Pancreas (tissue), 10 donors: Measurements from ENCODE around the gene SMYD5. TPM values are rescaled to one million over a fixed set of nuclear protein-coding genes. Genes with fewer than 3 reads are reported as not detected.
A peak's percentile ranks its signal among the peaks of the same experiment; 100 is the strongest.

ENCODE experiments used
- ATAC-seq, 4 donors: fragments of 200-7000 bp; cut with Tn5 transposase; one replicate each; pipeline versions ENCODE4 v1.8.0 to v1.9.1; 2020; ENCODE audit warnings: mild to moderate bottlenecking in 4 of 4, moderate library complexity in 4 of 4
- DNase-seq, 6 donors: peaks; one replicate each; pipeline ENCODE4 v3.0.0-alpha.2; 2020
- FAIRE-seq: peaks from 2 replicates; lab custom pipeline; 2012; peaks lifted over from hg19 to GRCh38; lab: Jason Lieb, UNC
- H3K27ac ChIP-seq, 4 donors: fragments of 200-600 bp; sonication (generic); 1 replicate in 3 of 4; 2 replicates in 1 of 4; pipeline versions ENCODE4 v1.5.0 to v1.8.0; 2020
- H3K27me3 ChIP-seq, 4 donors: fragments of 200-600 bp; one replicate each; pipeline ENCODE4 v1.8.0; 2021
- H3K36me3 ChIP-seq, 3 donors: fragments of 200-600 bp; sonication (generic) in 1 of 3; one replicate each; pipeline versions ENCODE4 v1.5.0 to v1.8.0; 2020 to 2021
- H3K4me1 ChIP-seq, 3 donors: fragments of 200-600 bp; one replicate each; pipeline ENCODE4 v1.8.0; 2021
- H3K4me3 ChIP-seq, 4 donors: fragments of 200-600 bp; sonication (generic) in 2 of 4; one replicate each; pipeline versions ENCODE4 v1.5.0 to v1.8.0; 2020 to 2021
- H3K9me3 ChIP-seq, 4 donors: fragments of 200-600 bp; one replicate each; pipeline ENCODE4 v1.8.0; 2021
- WGBS, 2 donors: extraction: QIAGEN DNeasy Blood & Tissue Kit; methylation state at CpG; one replicate each; pipeline ENCODE4 v1.1.7; 2013; 5-methylcytosine and 5-hydroxymethylcytosine counted together
- intact Hi-C, 3 donors: fragments of 100-400 bp; cut with DNase I; formaldehyde crosslinking; loops; one replicate each; pipeline versions ENCODE4 v1.11.1 to v1.14.2; 2022
- polyA plus RNA-seq, 2 donors: library from polyadenylated mRNA; stranded (reverse); fragments of 200-250 nt; gene quantifications; one replicate each; pipeline ENCODE4 v1.2.3, GENCODE V29; 2013
- total RNA-seq, 6 donors: library from RNA; stranded (reverse); fragmentation: NEBNext Ultra II Directional in 4 of 6; extraction: Animal tissue kit (Norgen Biotek cat#: 25700) in 4 of 6; gene quantifications; one replicate each; pipeline versions ENCODE4 v1.2.1 to v1.2.4, GENCODE V29; 2021 to 2023
- TF ChIP-seq, protein P1 (sequence below), 4 donors: fragments of 200-600 bp; sonication (generic) in 3 of 4; IDR thresholded peaks; one replicate each; pipeline versions ENCODE4 v1.5.0 to v1.8.0; 2021; ENCODE audit warnings: antibody characterized with exemption in 4 of 4
- donor health status: healthy with polysubstance abuse.
- donor health status: DM: no; HTN: no; CAD: no; lungs with moderate emphysema.
- donor health status: DM: no; HTN: no; CAD: no.
- donor health status: control.
- donor health status: control.
- donor health status: Bipolar disorder and iron deficiency.
- donor health status: DM: yes; HTN: yes; CAD: no.
- donor health status: DM: no; HTN: no; CAD: no.
- donor health status: DM: no; HTN: no; CAD: no.
- donor health status: DM: yes; HTN: yes; CAD: no.

The SMYD5 gene
- total and polyA plus RNA-seq, 8 donors = 8.7 to 19.6 (median 12.9) TPM

DNA sequence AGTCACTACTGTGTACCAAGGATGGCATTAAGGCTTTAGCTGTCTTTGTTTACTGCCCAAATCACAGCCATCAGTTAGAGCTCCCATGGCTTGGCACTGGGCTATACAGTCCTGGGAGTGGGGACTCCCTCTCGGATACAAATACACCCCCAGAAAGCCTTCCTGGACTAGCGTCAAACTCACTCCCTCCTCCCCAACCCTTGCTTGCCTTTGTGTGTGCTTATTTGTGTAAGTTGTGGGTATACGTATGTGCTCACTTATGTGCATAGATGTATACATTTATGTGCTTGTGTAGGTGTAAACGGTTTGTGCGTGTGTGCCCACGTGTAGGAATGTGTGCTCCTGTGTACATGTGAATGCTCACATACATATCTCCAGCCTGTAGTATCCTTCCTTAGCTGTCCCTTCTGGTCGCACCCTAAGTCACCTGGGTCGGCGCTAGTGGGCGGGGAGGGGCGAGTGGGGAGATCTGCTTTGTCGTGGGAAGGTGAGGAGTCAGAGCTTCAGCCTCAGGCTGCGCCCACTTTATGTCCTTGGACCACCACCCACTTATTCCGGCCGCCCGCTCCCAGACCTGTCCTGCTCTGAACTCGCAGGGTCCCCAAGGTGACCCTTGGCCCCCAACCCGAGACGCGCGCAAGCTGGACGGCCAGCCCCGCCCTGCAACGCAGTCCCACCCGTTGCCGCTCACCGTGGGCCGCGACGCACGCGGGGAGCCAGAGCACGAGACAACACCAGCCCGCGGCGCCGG is 18.5 kb downstream of the SMYD5 start:
- intact Hi-C loops = no loop called here
- peaks cover 0 to 1% (median 0%) of the 10 kb centered on the region in 3 donors for H3K36me3 ChIP-seq
- FAIRE-seq (no peak), DNase-seq (peak in 3 of 6 donors; percentile 32 to 56 (median 40)), ATAC-seq (peak in 1 of 4 donors; percentile 1)
- peak overlapping the region in 2 of 4 donors; percentile 51 to 95 for H3K27ac ChIP-seq
- peak overlapping the region; percentile 86 to 95 (median 94) for H3K4me3 ChIP-seq
- TF ChIP-seq, protein P1, sequence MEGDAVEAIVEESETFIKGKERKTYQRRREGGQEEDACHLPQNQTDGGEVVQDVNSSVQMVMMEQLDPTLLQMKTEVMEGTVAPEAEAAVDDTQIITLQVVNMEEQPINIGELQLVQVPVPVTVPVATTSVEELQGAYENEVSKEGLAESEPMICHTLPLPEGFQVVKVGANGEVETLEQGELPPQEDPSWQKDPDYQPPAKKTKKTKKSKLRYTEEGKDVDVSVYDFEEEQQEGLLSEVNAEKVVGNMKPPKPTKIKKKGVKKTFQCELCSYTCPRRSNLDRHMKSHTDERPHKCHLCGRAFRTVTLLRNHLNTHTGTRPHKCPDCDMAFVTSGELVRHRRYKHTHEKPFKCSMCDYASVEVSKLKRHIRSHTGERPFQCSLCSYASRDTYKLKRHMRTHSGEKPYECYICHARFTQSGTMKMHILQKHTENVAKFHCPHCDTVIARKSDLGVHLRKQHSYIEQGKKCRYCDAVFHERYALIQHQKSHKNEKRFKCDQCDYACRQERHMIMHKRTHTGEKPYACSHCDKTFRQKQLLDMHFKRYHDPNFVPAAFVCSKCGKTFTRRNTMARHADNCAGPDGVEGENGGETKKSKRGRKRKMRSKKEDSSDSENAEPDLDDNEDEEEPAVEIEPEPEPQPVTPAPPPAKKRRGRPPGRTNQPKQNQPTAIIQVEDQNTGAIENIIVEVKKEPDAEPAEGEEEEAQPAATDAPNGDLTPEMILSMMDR (IDR thresholded peaks at IDR 0.05) = no peak
- H3K9me3 ChIP-seq = no peaks in the 10 kb centered on the region
- peaks cover 0 to 11% (median 8%) of the 10 kb centered on the region in 3 donors for H3K4me1 ChIP-seq
- WGBS, 2 donors = 1% methylated on average over 32 to 37 of the region's 37 CpGs
- H3K27me3 ChIP-seq = no peaks in the 10 kb centered on the region

DNA sequence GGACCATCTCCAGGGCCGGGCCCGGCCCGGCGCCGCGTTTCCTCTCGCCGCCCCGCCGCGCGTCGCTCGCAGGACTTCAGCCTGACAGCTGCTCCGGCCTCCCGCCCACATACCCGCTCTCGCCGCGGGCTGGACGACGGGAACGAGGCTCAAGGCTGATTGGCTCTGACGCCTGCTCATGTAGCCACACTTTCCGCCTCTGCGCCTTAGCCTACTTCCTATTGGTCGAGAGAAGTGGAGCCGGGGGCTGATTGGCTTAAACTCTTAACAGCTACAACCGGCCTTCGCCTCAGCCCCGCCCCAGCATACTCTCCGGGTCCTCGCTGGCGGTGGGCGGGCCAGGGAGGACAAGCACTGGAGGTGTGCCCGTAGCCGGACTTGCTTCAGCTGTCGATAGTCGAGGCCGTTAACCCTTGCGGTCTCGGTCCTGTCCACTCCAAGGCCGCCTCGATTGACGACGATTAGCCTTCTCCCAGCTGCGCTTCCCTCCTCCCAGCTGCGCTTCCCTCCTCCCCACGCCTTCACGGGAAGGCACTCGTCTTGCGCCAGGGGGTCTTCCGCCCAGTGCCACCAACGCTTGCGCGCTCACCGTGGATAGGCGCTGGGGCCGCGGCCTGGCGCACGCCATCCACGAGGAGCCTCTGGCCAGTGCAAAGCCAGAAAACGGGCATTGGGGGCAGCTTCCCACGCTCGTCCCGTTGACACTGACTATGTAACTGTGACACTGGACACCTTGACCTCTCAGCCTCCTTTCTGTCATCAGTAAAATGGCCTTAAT is 19.3 kb downstream of the SMYD5 start, which contains the start of gene PRADC1:
PRADC1 (minus strand) TSS at position 86 of the 778 bp plus-strand sequence; CDS start at position 7, 79 bp downstream.
- Histone ChIP-seq H3K4me3 (peak within 1 kb of the TSS; percentile 86 to 95 (median 94)), H3K27me3 (no peaks in the 10 kb centered on the region), H3K27ac (peak within 1 kb of the TSS; percentile 81 to 95 (median 89)), H3K36me3 (no peaks in the 10 kb centered on the region), H3K4me1 (peaks cover 0 to 15% (median 8%) of the 10 kb centered on the region in 3 donors), H3K9me3 (no peaks in the 10 kb centered on the region)
- TF ChIP-seq, protein P1 (IDR thresholded peaks at IDR 0.05) = no peak
- WGBS, 2 donors = 0% methylated on average over 57 to 67 of the region's 67 CpGs
- intact Hi-C loops = no loop called here
- DNase-seq (peak; percentile 96 to 99 (median 99)), ATAC-seq (peak; percentile 90 to 95 (median 90)), FAIRE-seq (peak; percentile 74)

DNA sequence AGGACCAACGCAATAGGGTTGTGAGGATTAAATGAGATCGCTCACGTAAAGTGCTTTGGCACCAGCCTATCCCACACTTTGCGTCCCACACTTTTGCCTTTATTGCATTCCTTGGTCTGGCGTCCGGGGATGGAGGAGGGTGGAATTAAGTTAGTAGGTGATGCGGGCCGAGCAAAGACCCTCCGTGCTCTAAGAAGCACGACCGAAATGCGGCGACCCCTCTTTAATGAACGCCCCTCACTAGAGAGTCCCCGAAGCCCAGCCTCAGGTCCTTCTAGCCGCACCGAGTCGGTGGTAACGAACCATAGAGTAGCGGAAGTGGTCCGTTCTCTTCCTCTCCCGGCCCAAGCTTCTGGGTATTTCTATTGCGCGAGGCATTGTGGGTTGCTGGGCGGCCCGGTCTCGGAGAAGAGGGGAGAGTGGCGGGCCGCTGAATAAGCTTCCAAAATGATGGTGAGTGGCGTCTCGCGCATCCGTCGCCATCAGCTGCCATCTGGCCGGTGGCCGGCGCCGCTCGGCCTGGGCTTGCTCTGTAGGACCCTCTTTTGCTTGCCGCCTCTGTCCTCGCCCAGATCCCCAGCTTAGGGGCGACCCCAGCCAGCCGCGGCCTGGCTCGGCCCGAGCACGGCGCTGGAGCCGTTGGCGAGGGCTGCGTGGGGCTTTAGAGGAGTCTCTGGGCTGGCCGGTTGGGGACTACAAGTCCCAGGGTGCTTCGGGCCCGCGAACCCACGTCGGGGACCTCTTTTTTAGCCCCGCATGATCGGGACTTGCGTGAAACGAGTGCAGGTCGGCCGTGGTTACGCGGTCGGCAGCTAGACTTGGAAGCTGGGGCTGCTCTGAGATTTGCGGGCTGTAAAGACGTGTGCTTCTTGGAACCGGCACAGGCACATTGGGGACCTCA is 20.1 kb downstream of the SMYD5 start, which contains the start of gene CCT7:
CCT7 (plus strand) TSS at position 377 of the 901 bp plus-strand sequence; CDS start at position 448, 71 bp downstream.
- H3K4me3 ChIP-seq = peak within 1 kb of the TSS; percentile 86 to 95 (median 94)
- peak within 1 kb of the TSS; percentile 81 to 95 (median 89) for H3K27ac ChIP-seq
- DNase-seq (peak; percentile 81 to 92 (median 85)), ATAC-seq (peak; percentile 86 to 94 (median 88)), FAIRE-seq (no peak)
- H3K4me1 ChIP-seq = peaks cover 0 to 15% (median 8%) of the 10 kb centered on the region in 3 donors
- intact Hi-C loops = no loop called here
- H3K27me3 ChIP-seq = no peaks in the 10 kb centered on the region
- no peaks in the 10 kb centered on the region for H3K36me3 ChIP-seq
- H3K9me3 ChIP-seq = no peaks in the 10 kb centered on the region
- WGBS, 2 donors = 0% methylated on average over 62 to 69 of the region's 69 CpGs
- TF ChIP-seq, protein P1 (IDR thresholded peaks at IDR 0.05) = no peak

DNA sequence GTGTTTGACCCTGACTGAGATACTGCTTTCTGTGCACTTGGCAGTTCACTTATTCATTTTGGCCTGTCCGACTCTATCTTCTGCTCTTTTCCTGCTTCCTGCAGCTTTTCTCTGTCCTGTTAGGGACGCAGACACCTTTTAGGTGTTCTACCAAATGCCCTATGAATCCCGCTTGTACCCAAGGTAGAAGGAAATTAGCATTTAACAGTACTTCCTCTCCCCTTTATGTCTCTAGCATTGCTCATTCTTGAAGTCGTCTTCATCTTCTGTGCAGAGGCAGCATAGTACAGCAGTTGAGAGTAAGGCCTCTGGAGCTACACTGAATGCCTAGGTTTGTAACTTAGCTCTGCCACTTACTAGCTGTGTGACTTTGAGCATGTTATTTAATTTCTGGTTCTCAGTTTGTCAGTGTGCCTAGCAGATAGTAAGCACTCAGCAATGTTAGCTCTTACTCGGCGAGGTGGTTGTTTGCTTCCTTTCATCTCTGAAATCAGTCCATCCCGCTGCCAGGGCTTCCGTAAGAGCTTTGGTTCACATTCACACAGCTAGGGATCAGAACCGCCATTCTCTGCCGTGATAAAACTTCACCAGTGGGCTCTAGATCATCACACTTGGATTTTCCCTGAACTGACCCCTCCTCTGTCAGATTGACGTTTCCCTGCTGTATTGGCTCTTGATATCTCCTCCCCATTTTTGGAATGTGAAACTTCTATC is 21.4 kb downstream of the SMYD5 start:
- Histone ChIP-seq H3K36me3 (no peaks in the 10 kb centered on the region), H3K4me1 (peaks cover 0 to 15% (median 8%) of the 10 kb centered on the region in 3 donors), H3K27me3 (no peaks in the 10 kb centered on the region), H3K9me3 (no peaks in the 10 kb centered on the region), H3K27ac (no peak overlapping the region), H3K4me3 (peak overlapping the region; percentile 86 to 95 (median 94))
- DNase-seq (no peak), ATAC-seq (no peak), FAIRE-seq (no peak)
- intact Hi-C loops = no loop called here
- TF ChIP-seq, protein P1 (IDR thresholded peaks at IDR 0.05) = no peak
- WGBS, 2 donors = 47 to 54% methylated on average over 11 of the region's 11 CpGs
